ENCODE measurements around the gene LURAP1L.

GRCh38 chr9:12775679-12776512, 1.1 kb downstream of the LURAP1L start:
- peak; percentile 56 for TF ChIP-seq CTCF (IDR thresholded peaks at IDR 0.05; ENCODE audit: low read depth, low read length)
- no peak for TF ChIP-seq EZH2phosphoT487 (IDR thresholded peaks at IDR 0.05; ENCODE audit: low read depth)

Measured in OCI-LY3 (cell line).